ENCODE data around the gene CA12. TPM values are rescaled to one million over a fixed set of nuclear protein-coding genes. Genes with fewer than 3 reads are reported as not detected.
"Not testable (repeated sequence)": the region's sequence is repeated elsewhere in the genome, so short reads cannot be mapped to it uniquely, and the experiment has no call there.

CA12 gene
- total RNA-seq, 3 donors from 2014 or later, result 141 to 645 (median 213) TPM

DNA sequence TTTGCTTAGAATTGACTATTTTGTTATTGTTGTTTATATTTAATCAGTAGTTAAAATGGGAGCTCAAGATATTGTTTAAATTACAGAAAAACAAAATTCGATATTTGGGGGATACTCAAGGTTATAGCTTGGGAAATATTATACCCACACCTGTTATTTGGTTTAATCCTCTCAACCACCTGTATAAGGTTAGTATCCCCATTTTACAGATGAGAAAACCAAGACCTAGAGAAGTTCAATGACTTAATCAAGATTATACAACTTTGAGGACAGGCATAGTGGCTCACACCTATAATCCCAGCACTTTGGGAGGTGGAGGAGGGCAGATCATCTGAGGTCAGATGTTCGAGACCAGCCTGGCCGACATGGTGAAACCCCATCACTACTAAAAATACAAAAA is 39.8 kb upstream of the CA12 start:
- DNase-seq (no peak), ATAC-seq (no peak)
- intact Hi-C loops (cut with DNase I, micrococcal nuclease), result no loop called here
- Histone ChIP-seq H3K4me3 (no peak overlapping the region), H3K9me3 (no peaks in the 10 kb centered on the region), H3K4me1 (ENCODE audit: low read depth) (no peaks in the 10 kb centered on the region), H3K36me3 (ENCODE audit: low read depth) (no peaks in the 10 kb centered on the region)
- no peak for TF ChIP-seq CTCF (IDR thresholded peaks at IDR 0.05)

GRCh38 chr15:63420333-63420747 is 38.7 kb upstream of the CA12 start:
- peak in 1 of 3 donors; percentile 52 for DNase-seq
- Histone ChIP-seq H3K4me1 (ENCODE audit: low read depth) (no peaks in the 10 kb centered on the region), H3K36me3 (ENCODE audit: low read depth) (no peaks in the 10 kb centered on the region), H3K9me3 (no peaks in the 10 kb centered on the region), H3K4me3 (no peak overlapping the region)
- TF ChIP-seq CTCF (IDR thresholded peaks at IDR 0.05), result no peak
- intact Hi-C loops (cut with DNase I, micrococcal nuclease), result no loop called here
- ATAC-seq, result peak; percentile 93

DNA sequence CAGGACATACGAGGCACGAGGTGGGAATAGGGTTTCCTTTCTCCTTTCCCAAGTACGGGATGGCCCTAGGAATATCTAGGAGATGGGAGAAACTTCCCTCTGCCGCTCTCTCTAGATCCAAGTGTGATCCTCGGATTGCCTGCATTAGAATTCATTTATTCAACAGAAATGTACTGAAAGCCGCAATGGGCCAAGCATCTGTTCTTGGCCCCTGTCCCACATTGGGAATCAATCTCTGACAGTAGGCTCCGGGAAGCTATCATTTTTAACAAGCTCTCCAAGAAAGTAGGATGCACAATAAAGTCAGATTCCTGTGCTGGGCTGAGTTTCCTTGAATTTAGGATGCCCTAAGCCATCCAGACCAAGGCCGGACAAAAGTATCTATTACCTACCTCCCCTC is 37.2 kb upstream of the CA12 start:
- H3K36me3 ChIP-seq (ENCODE audit: low read depth), result no peaks in the 10 kb centered on the region
- ATAC-seq (no peak), DNase-seq (no peak)
- H3K4me3 ChIP-seq, result no peak overlapping the region
- H3K9me3 ChIP-seq, result no peaks in the 10 kb centered on the region
- intact Hi-C loops (cut with DNase I, micrococcal nuclease), result no loop called here
- TF ChIP-seq CTCF (IDR thresholded peaks at IDR 0.05), result no peak
- no peaks in the 10 kb centered on the region for H3K4me1 ChIP-seq (ENCODE audit: low read depth)

DNA sequence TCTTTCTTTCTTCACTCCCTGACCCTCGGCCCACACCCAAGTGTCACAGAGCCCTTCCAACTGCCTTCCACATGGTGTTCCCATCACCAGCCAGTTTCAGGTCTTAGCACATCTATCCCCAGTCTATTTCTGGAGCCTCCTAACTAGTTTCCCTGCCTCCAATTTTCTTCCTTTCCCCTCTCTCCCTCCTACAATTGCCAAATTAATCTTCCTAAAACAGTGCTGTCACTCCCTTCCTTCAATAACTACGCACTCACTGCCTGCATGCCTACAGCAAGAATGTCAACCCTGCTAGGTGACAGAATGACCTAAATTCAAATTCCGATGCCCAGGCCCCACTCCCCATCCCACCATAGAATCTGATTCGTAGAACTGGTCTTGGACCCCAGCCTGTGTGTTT is 36.1 kb upstream of the CA12 start:
- Histone ChIP-seq H3K4me3 (no peak overlapping the region), H3K9me3 (no peaks in the 10 kb centered on the region), H3K4me1 (ENCODE audit: low read depth) (no peaks in the 10 kb centered on the region), H3K36me3 (ENCODE audit: low read depth) (no peaks in the 10 kb centered on the region)
- intact Hi-C loops (cut with DNase I, micrococcal nuclease), result no loop called here
- DNase-seq (no peak), ATAC-seq (no peak)
- no peak for TF ChIP-seq CTCF (IDR thresholded peaks at IDR 0.05)

DNA sequence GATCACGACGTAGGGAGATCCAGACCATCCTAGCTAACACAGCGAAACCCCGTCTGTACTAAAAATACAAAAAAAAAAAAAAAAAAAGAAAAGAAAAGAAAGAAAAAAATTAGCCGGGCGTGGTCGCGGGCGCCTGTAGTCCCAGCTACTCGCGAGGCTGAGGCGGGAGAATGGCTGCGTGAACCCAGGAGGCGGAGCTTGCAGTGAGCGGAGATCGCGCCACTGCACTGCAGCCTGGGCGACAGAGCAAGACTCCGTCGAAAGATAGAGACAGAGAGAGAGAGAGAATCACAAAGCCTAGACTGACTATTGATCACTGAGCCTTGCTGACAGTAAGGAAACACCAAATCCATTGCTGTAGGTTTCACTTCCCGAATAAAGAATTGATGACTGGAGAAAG is 35.6 kb upstream of the CA12 start:
- H3K36me3 ChIP-seq (ENCODE audit: low read depth); DNase-seq; ATAC-seq; H3K4me1 ChIP-seq (ENCODE audit: low read depth); intact Hi-C loops (cut with DNase I, micrococcal nuclease); H3K4me3 ChIP-seq; H3K9me3 ChIP-seq: not testable (repeated sequence)

DNA sequence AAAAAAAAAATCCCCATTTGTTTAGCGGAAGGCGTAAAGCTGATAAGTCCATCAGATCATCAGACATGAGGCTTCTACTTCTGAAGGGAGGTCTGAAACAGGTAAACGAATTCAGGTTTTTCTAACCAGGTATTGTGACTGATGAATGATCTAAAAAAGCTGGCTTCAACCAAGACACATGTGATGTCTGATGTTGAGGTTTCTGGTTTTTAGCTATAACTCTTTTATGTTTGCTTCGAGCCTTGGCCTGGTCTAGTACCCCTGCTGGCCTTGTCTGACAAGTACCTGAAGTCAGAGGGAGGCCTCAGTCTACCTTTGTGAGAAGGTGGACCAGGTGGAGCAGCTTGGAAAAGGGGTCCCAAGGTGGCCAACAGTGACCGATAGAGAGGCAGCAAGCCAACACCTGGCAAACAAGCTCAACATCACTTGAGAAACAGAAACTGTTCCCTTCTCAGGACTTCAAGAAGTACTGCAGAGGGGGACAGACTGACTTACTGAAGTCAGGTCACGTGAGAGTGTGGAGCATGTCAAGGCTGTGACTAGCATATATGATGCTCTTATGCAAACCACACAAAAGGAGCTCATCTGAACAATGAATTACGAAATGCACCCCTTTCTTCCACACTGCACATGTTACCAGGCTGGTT is 33.0 kb upstream of the CA12 start:
- no peak for DNase-seq
- ATAC-seq, result no peak

More for the DNA sequence above, 33.0 kb upstream of the CA12 start:
- Histone ChIP-seq H3K4me3 (no peak overlapping the region), H3K36me3 (ENCODE audit: low read depth) (no peaks in the 10 kb centered on the region), H3K4me1 (ENCODE audit: low read depth) (no peaks in the 10 kb centered on the region), H3K9me3 (no peaks in the 10 kb centered on the region)
- TF ChIP-seq CTCF (IDR thresholded peaks at IDR 0.05), result no peak
- intact Hi-C loops (cut with DNase I, micrococcal nuclease), result no loop called here
